ENCODE measurements around the gene COL9A3. TPM values are rescaled to one million over a fixed set of nuclear protein-coding genes. Genes with fewer than 3 reads are reported as not detected.

COL9A3 gene
- total RNA-seq, 3 donors from 2014 or later (not counting 1 experiment from before 2014, with no cell fraction given) = 1.9 TPM; not detected in 2

GRCh38 chr20:62784497-62784896 is 32.4 kb upstream of the COL9A3 start:
- intact Hi-C loops (cut with micrococcal nuclease) = no loop called here
- whole genome bisulfite sequencing (ENCODE audit: insufficient coverage) = 96% methylated on average over 16 of the region's 16 CpGs
- no peaks in the 10 kb centered on the region for H3K36me3 Mint-ChIP-seq
- Histone ChIP-seq H3K27me3 (ENCODE audit: control insufficient read depth, insufficient read depth, low read length) (no peaks in the 10 kb centered on the region), H3K4me3 (ENCODE audit: low read length) (no peak overlapping the region), H3K27ac (ENCODE audit: low read length) (no peak overlapping the region), H3K36me3 (ENCODE audit: control insufficient read depth, insufficient read depth, low read length) (no peaks in the 10 kb centered on the region), H3K4me1 (ENCODE audit: control insufficient read depth, insufficient read depth, low read length) (no peaks in the 10 kb centered on the region), H3K9me3 (ENCODE audit: control insufficient read depth, insufficient read depth, low read length) (no peaks in the 10 kb centered on the region)
- no peaks in the 10 kb centered on the region for H3K27me3 Mint-ChIP-seq (ENCODE audit: low read depth in 2 of 2)
- H3K4me1 Mint-ChIP-seq = no peaks in the 10 kb centered on the region
- TF ChIP-seq CTCF (IDR thresholded peaks at IDR 0.05) = no peak
- H3K4me3 Mint-ChIP-seq = no peak overlapping the region
- no peaks in the 10 kb centered on the region for H3K9me3 Mint-ChIP-seq
- H3K27ac Mint-ChIP-seq = no peak overlapping the region
- DNase-seq (no peak), ATAC-seq (no peak)

GRCh38 chr20:62785393-62785792 is 31.5 kb upstream of the COL9A3 start:
- Mint-ChIP-seq H3K4me1 (no peaks in the 10 kb centered on the region), H3K4me3 (no peak overlapping the region), H3K36me3 (no peaks in the 10 kb centered on the region), H3K9me3 (no peaks in the 10 kb centered on the region), H3K27me3 (ENCODE audit: low read depth in 2 of 2) (no peaks in the 10 kb centered on the region), H3K27ac (no peak overlapping the region)
- no peak for TF ChIP-seq CTCF (IDR thresholded peaks at IDR 0.05)
- 87% methylated on average over 11 of the region's 11 CpGs for WGBS (ENCODE audit: insufficient coverage)
- ATAC-seq = no peak
- H3K27me3 ChIP-seq (ENCODE audit: control insufficient read depth, insufficient read depth, low read length) = no peaks in the 10 kb centered on the region
- DNase-seq = no peak
- H3K9me3 ChIP-seq (ENCODE audit: control insufficient read depth, insufficient read depth, low read length) = no peaks in the 10 kb centered on the region
- no peak overlapping the region for H3K27ac ChIP-seq (ENCODE audit: low read length)
- no peaks in the 10 kb centered on the region for H3K4me1 ChIP-seq (ENCODE audit: control insufficient read depth, insufficient read depth, low read length)
- no peak overlapping the region for H3K4me3 ChIP-seq (ENCODE audit: low read length)
- intact Hi-C loops (cut with micrococcal nuclease) = no loop called here
- H3K36me3 ChIP-seq (ENCODE audit: control insufficient read depth, insufficient read depth, low read length) = no peaks in the 10 kb centered on the region

- Mint-ChIP-seq H3K4me3 (no peak overlapping the region), H3K36me3 (no peaks in the 10 kb centered on the region), H3K9me3 (no peaks in the 10 kb centered on the region), H3K4me1 (no peaks in the 10 kb centered on the region), H3K27ac (no peak overlapping the region), H3K27me3 (ENCODE audit: low read depth in 2 of 2) (no peaks in the 10 kb centered on the region)
- Histone ChIP-seq H3K4me3 (ENCODE audit: low read length) (no peak overlapping the region), H3K27me3 (ENCODE audit: control insufficient read depth, insufficient read depth, low read length) (no peaks in the 10 kb centered on the region), H3K4me1 (ENCODE audit: control insufficient read depth, insufficient read depth, low read length) (peaks cover under 1% of the 10 kb centered on the region), H3K36me3 (ENCODE audit: control insufficient read depth, insufficient read depth, low read length) (no peaks in the 10 kb centered on the region), H3K27ac (ENCODE audit: low read length) (no peak overlapping the region), H3K9me3 (ENCODE audit: control insufficient read depth, insufficient read depth, low read length) (no peaks in the 10 kb centered on the region)
- DNase-seq (no peak), ATAC-seq (no peak)
- intact Hi-C loops (cut with micrococcal nuclease) = no loop called here
- 85% methylated on average over 13 of the region's 13 CpGs for WGBS (ENCODE audit: insufficient coverage)
- no peak for TF ChIP-seq CTCF (IDR thresholded peaks at IDR 0.05)
These were observed 30.7 kb upstream of the COL9A3 start for GRCh38 chr20:62786157-62786556.

GRCh38 chr20:62787321-62787720 is 29.5 kb upstream of the COL9A3 start:
- WGBS (ENCODE audit: insufficient coverage) = 45% methylated on average over 6 of the region's 7 CpGs
- Mint-ChIP-seq H3K36me3 (no peaks in the 10 kb centered on the region), H3K27me3 (ENCODE audit: low read depth in 2 of 2) (no peaks in the 10 kb centered on the region), H3K4me1 (peaks cover 6% of the 10 kb centered on the region in 2 donors), H3K9me3 (no peaks in the 10 kb centered on the region), H3K27ac (no peak overlapping the region), H3K4me3 (no peak overlapping the region)
- intact Hi-C loops (cut with micrococcal nuclease) = no loop called here
- no peaks in the 10 kb centered on the region for H3K9me3 ChIP-seq (ENCODE audit: control insufficient read depth, insufficient read depth, low read length)
- ATAC-seq (no peak), DNase-seq (no peak)
- TF ChIP-seq CTCF (IDR thresholded peaks at IDR 0.05) = no peak
- no peaks in the 10 kb centered on the region for H3K27me3 ChIP-seq (ENCODE audit: control insufficient read depth, insufficient read depth, low read length)
- no peak overlapping the region for H3K27ac ChIP-seq (ENCODE audit: low read length)
- H3K36me3 ChIP-seq (ENCODE audit: control insufficient read depth, insufficient read depth, low read length) = no peaks in the 10 kb centered on the region
- H3K4me1 ChIP-seq (ENCODE audit: control insufficient read depth, insufficient read depth, low read length) = peaks cover 3% of the 10 kb centered on the region
- H3K4me3 ChIP-seq (ENCODE audit: low read length) = no peak overlapping the region

Data from natural killer cell (primary cell).